KBM-7 (cell line): ENCODE results near the gene SBNO1.
"Not testable (repeated sequence)": the region's sequence is repeated elsewhere in the genome, so short reads cannot be mapped to it uniquely, and the experiment has no call there.

Experiments used
- DNase-seq: peaks from one replicate; pipeline ENCODE4 v3.0.0-alpha.2; 2015
- in situ Hi-C: fragments of 300-500 bp; cut with MboI; formaldehyde crosslinking; loops from 2 replicates; pipeline ENCODE4 v1.14.3; 2020; ENCODE audit warnings: low sequenced_read_pairs, low pct_unique_long_range_greater_than_20kb, mixed read lengths

The SBNO1 gene

DNA sequence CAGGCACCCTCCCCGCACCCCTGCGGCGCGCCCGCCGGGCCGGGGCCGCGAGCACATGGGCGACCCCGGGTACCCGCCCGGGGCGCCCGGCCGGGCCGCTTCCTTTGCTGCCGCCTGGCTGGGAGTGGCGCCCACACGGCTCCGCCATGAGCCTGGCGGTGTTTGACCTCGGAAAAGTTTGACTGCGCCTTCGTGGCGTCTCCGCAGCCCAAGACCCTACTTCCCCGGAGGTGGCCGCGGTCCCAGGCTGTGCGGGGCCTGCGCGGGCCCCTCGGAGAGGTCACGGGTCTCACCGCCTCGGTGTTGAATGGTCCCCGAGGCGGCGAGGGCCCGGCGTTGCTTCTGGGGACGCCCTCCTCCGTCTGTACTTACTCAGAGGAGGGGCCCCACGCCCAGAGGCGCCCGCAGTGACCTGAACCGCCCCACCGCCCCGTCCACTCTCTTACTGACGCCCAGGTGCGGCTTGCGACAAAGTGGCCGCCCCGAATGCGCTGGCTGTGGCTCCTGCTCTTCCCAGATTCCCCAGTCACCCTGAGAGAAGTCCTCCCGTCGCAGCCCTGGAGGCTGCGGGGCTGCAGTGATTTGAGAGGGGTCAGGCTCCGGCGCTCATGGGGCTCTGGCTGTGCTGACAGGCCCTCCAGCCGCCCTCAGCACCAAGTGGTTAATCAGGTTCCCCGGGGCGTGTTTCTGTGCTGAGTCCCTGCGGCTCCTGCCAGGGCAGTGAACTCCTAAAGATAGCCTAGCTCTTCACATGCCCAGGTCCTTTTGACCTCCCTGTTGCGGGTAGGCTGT, 25.1 kb upstream of the SBNO1 start:
- DNase-seq = peak; percentile 32
- in situ Hi-C loops = no loop called here

DNA sequence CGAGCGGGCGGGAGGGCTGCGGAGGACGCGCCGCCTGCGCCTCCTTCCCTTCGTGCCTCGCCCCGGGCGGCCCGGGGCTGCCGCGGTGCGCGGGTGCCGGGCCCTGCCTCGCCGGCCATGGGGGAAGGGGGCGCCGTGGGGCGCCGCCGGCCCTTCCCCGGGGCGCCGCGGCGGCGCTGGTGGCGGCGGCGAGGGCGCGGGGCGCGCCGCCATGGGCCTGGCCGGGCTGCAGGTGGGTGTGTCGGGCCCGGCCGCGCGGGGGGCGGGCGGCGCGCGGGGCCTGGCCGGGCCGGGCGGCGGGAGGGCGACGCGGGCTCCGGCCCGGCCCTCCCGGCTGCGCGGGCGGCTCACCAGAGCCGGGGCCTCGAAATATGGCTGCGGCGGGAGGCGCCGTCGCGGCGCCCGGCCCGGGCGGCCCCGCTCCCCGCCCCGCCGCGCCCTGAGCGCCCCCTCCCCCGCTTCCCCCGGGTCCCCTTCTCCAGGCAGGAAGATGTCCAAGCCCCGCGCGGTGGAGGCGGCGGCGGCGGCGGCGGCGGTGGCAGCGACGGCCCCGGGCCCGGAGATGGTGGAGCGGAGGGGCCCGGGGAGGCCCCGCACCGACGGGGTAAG, 24.4 kb upstream of the SBNO1 start:
- DNase-seq = no peak
- in situ Hi-C loops = no loop called here

DNA sequence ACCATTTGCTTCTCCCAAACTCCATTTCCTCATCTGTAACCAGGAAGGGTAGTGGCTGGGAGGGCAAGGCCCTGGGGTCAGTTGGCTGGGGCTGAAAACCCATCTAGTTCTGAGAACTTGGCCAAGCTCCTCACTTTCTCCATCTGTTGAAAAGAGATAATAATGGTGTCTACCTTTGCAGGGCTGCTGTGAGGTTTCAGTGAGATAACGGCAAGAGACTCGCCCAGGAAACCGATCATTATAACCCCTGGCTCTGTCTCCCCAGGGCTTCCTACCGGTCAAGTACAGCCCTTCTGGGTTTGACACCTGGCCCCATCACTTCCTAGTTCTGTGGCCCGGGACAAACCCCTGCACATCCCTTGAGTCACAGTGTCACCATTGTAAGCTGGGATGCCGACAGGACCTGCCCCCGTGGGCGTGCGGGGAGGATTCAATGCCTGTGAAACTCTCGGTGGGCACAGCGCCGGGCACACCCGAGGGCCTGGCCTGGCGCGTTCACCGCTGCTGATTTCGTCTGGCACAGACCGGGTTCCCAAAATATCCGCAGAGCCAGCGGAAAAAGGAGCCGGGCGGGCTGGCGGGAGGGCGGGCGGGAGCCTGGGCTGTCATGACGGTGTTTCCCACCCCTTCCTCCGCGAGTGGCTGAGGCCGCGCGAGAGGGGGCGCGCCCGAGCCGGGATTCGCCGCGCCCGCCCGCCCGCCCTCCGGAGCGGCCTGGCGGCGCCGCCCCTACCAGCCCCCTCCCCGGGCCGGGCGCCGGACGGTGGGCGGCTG, 23.7 kb upstream of the SBNO1 start:
- peak; percentile 56 for DNase-seq
- in situ Hi-C loops = no loop called here

DNA sequence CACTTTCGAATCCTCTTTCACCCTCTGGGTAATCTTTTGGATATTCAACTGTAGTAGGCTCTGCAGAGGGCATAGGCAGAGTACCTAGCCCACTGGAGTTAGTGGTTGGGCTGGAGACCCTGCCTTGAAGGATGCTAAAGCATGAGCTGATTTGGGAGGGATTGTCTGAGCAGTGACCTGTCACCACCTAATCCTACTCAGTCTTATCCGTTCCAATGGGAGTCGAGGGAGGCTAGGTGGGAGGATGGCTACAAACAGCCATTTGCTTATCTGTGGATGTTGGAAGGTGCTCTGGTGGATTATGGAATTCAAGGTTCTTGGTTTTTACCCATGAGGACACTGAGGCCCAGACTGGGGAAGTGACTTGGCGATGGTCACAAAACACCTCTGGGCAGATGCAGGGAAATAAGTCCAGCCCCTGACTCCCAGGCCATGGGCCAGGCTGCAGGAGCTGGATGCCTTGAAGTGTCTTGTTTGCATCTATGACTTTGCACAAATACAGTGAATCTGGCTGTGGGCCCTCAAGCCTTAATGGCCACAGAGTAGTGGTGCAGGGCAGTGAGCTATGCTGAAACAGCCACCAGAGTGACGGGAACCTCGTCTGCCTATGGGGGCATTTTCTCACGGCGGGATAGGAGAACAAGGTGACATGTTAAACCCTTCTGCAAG, 23.0 kb upstream of the SBNO1 start:
- DNase-seq = no peak
- in situ Hi-C loops = no loop called here

DNA sequence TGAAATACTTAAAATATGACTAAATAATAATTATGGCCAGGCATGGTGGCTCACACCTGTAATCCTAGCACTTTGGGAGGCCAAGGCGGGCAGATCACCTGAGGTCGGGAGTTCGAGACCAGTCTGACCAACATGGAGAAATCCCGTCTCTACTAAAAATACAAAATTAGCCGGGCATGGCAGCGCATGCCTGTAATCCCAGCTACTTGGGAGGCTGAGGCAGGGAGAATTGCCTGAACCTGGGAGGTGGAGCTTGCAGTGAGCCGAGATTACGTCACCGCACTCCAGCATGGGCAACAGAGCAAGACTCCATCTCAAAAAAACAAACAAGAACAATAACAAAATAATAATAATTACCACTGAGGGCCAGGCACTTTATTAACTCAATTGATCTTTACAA, 20.9 kb upstream of the SBNO1 start:
- in situ Hi-C loops, DNase-seq: not testable (repeated sequence)

DNA sequence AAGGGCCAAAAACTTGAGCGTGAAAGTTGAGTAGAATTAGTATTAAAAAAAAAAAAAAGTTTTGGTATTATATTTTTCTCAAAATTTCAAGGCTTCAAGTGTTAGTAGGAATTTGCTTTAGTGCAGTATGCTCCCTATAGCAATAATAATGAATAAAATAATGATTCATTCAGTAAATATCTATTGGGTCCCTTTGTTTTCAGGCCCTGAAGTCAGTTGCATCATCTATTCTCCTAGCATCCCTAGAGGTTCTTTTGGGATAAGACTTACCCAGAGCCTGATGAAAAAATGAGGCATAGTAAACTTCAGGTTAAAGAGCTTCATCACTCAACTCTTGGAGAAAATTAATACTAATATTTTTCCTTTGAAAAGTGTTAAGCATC, 20.3 kb upstream of the SBNO1 start:
- in situ Hi-C loops = no loop called here
- no peak for DNase-seq

DNA sequence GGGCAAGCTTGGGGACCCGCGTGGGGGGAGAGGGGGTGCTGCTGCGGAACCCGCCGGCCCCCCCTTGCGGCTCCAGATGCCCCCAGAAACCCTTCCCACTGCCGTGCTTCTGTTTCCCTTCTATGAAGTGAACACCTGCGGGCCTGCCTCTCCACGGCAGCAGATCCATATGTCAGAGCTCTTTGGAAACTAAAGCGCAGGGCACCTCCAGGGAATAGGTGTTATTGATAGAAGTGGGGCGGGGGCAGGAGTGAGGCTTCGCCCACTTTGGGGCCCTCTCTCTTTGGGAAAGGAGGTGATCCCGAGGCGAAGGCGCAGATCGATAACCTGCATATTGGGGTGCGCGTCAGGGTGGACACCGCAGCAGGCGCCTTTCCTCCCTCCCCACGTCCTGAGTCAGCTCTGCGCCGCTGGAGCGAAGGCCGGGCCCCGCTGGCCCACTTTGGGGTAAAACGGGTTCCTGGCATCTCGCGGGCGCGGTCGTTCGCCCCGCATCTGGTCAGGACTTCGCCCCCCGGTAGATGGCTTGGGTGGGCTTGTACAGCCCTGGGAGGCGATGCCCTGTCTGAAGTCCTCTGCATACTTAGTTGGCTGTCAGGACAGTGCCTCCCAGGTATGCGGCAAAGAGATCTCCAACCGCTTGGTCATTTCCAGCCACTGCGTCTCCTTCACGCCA, 19.8 kb upstream of the SBNO1 start:
- DNase-seq = peak; percentile 28

DNA sequence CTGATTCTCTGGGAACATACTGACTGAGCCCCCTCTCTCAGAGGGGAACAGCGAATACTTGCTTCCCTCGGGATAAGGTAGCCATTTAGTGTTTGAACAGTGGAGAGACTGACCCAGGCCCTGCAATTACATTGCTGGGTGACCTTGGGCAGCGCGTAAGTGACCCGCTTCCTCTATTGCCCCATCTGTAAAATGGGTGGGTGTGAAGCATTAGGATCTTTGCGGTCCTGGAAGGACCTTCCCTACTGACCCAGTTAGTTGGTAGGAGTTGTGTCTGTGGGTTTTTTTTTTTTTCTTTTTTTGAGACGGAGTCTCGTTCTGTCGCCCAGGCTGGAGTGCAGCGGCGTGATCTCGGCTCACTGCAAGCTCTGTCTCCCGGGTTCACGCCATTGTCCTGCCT, 18.0 kb upstream of the SBNO1 start:
- in situ Hi-C loops = no loop called here
- DNase-seq = no peak

More for the DNA sequence above, 19.8 kb upstream of the SBNO1 start:
- in situ Hi-C loops = no loop called here

DNA sequence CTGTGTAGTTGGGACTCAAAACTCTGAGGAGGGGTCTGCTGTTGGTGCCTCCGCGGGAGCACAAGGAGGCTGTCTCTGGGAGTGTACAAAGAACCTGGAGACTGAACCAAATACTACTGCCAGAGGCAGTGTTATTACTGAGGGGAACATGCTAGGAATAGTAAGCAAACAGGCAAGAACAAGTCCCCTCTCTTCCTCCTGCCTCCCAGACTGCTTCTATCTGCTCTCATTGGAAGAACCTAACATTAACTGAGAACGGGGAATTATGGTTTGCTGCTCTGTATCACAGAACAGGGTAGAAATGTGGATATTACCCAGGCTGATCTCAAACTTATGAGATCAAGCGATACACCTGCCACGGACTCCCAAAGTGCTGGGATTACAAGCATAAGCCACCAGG, 14.7 kb upstream of the SBNO1 start:
- in situ Hi-C loops = no loop called here
- no peak for DNase-seq

DNA sequence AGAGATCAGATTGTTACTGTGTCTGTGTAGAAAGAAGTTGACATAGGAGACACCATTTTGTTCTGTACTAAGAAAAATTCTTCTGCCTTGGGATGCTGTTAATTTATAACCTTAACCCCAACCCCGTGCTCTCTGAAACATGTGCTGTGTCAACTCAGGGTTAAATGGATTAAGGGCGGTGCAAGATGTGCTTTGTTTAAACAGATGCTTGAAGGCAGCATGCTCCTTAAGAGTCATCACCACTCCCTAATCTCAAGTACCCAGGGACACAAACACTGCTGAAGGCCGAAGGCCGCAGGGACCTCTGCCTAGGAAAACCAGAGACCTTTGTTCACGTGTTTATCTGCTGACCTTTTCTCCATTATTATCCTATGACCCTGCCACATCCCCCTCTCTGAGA, 7.8 kb upstream of the SBNO1 start:
- in situ Hi-C loops, DNase-seq: not testable (repeated sequence)

DNA sequence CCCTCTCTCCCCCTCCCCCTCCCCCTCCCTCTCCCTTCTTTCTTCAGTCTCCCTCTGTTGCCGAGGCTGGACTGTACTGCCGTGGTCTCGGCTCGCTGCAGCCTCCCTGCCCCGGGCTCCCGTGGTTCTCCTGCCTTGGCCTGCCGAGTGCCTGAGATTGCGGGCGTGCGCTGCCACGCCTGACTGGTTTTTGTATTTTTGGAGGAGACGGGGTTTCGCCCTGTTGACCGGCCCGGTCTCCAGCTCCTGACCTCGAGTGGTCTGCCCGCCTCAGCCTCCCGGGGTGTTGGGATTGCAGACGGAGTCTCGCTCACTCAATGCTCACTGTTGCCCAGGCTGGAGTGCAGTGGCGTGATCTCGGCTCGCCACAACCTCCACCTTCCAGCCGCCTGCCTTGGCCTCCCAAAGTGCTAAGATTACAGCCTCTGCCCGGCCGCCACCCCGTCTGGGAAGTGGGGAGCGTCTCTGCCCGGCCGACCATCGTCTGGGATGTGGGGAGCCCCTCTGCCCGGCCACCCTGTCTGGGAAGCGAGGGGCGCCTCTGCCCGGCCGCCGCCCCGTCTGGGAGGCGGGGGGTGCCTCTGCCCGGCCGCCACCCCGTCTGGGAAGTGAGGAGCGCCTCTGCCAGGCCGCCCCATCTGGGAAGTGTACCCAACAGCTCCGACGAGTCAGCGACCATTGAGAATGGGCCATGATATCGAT, 7.2 kb upstream of the SBNO1 start:
- DNase-seq, in situ Hi-C loops: not testable (repeated sequence)

DNA sequence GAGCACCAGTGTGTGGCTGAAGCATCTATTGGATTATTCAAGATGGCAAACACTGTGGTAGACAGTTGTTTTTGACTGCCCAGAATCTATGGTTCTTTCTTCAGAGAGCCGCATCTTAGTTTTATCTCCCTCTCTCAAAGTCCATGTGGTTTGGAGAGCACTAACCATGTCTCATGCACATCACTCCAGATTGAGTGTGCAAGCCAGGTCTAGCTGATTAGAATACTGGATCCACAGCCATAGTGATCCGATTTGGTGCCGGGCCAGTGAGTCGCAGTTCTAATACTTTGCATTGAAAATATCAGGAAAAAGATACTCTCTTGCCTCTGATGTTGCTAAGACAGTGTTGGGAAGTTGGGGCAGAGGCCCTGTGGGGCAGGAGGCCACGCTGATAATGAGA, 4.6 kb upstream of the SBNO1 start:
- in situ Hi-C loops = no loop called here
- no peak for DNase-seq

DNA sequence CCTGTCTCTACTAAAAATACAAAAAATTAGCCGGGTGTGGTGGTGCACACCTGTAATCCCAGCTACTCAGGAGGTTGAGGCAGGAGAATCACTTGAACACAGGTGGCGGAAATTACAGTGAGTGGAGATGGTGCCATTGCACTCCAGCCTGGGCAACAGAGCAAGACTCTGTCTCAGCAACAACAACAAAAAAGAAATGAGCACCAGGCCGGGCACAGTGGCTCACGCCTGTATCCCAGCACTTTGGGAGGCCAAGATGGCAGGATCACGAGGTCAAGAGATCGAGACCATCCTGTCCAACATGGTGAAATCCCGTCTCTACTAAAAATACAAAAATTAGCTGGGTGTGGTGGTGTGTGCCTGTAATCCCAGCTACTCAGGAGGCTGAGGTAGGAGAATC, 3.8 kb upstream of the SBNO1 start:
- DNase-seq, in situ Hi-C loops: not testable (repeated sequence)

DNA sequence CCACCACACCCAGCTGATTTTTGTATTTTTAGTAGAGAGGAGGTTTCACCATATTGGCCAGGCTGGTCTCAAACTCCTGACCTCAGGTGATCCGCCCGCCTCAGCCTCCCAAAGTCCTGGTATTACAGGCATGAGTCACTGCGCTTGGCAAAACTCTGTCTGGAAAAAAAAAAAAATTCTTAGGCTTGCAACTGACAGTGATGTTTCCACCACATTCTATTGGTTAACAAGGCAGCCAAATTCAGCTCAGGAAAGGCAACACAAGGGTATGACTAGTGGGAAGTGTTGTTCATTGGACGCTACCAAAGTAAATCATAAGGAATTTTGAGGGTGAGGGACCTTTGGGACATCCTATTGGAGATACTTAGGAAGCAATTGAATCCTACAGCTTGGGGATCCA, 2.9 kb upstream of the SBNO1 start:
- no peak for DNase-seq
- in situ Hi-C loops = no loop called here

DNA sequence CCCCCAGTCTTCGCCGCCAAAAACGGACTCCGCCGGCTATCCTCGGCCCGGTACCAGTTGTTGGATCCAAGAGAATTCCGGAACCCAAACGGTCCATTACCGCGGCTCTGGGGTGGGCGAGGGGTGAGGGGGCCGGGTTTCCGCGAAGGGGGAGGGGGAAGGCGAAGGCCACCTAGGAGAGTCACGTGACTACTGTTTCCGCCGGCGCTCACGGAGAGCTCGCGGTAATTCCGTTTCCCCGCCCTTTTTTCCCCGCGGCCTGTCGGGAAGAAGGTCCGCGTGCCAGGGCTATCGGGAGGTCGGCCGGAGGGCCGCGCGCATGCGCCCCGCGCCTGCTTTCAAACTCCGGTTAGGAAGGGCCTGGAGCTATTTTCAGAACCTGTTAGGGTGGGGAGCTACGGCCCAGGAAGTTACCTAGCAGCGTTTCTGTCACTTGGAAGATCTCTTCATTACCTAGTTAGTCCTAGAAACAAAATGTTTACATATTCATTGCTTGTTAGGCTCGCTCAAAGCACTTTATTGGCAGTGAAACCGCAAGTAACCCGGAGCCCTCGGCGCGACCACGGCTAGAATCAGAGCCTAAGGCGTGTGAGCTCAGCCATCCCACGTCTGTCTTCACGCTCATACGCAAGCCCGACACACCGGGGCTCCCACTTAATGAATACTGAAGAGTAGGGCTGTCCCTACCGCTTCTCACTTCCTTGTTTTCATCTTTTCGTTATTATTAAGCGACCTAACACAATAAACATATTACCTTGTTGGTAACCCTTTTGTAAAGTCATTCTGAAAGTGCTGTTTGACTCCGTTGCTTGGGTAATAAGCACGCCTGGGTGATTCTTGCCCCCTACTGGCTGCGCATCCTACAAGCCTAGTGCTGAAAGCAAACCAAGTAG, 624 bp upstream of the SBNO1 start:
- DNase-seq = peak; percentile 98
- in situ Hi-C loops = no loop called here

DNA sequence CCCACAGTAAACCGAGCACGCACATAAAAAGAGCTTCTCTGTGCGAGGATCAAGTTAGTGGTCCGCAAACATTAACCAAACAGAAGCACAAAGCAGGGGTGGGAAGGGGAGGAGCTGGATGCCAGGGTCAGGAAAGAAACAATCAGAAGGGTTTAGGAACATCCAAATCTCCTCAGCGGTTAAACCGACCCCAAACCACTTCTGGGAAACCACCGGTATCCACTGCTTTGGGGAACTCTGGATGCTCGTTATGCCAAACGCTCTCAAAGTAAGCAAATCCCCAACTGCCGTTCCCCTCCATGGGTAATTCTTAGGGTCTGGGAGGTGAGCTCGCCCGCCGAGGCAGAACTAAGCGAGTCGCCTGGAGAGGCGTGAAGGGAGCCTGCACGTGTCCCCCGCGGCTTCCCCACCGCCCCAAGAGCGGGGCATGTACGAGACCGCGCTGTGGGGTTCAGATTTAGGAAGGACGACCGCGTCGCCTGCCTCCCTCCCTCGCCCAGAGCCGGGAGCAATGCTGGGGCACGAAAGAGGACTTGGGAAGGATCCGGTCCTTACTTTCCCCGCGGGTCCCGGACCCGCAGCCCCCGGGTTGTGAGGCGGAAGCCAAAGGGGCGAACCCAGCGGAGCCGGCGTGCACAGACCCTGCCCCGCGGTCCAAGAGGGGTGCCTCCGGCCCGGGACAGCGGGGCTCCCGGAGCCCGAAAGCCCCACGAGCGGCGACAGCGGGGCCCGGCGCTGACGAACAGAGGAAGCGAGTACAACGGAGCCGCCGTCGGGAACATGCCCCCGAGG, 711 bp downstream of the SBNO1 start:
- peak; percentile 64 for DNase-seq
- in situ Hi-C loops = no loop called here

DNA sequence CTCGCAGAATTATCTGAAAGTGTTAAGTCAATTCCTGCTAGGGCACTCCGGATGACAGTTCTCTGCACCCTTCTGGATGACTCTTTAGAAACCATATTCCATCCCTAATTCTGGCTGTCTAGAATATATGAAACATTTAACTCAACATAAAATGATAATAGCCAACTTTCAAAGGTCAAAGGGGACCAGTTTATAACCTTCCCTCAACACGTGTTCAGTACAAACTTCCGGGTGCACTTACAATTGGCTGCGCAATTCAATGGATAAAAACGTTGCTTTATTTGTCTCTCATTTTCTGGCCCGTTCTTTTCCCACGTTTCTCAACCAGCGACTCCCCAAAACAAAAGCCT, 1.3 kb downstream of the SBNO1 start:
- DNase-seq = no peak

More for the DNA sequence above, 1.3 kb downstream of the SBNO1 start:
- in situ Hi-C loops = no loop called here
